ENCODE measurements around the gene MAML3.

- TF ChIP-seq POLR2A (IDR thresholded peaks at IDR 0.05; ENCODE audit: low read depth, low read length) (no peak), POLR2AphosphoS5 (IDR thresholded peaks at IDR 0.05; ENCODE audit: low read depth, low read length) (no peak)
Observed at GRCh38 chr4:140113653-140114052, 40.3 kb downstream of the MAML3 start.

All from GM12891 (cell line).